SK-N-SH (cell line): ENCODE data around the gene GALNT16. TPM values are rescaled to one million over a fixed set of nuclear protein-coding genes. Genes with fewer than 3 reads are reported as not detected.

Experiments
- CTCF ChIA-PET: fragments of 300-600, 350-600 bp; formaldehyde crosslinking; extraction: SDS; loops from one replicate; lab custom pipeline; 2021; lab: Yijun Ruan, JAX
- POLR2A ChIA-PET: fragments of 350-600 bp; sonication (Branson Sonifier 250); formaldehyde crosslinking; extraction: SDS; loops from one replicate; lab custom pipeline; 2020; ENCODE audit warnings: antibody characterized with exemption, inconsistent platforms; lab: Yijun Ruan, JAX
- DNase-seq: peaks from one replicate; pipeline ENCODE4 v3.0.0; 2012
- H2AFZ ChIP-seq: fragments of 200-600 bp; sonication (generic); 2 replicates; pipeline ENCODE4 v1.8.1; 2016; ENCODE audit warnings: antibody characterized with exemption, mild to moderate bottlenecking, low read depth
- H3F3A ChIP-seq: fragments of 200-600 bp; sonication (generic); replicated peaks from 2 replicates; pipeline ENCODE3; 2016; ENCODE audit warnings: antibody characterized with exemption, mild to moderate bottlenecking; ENCODE audit not compliant: insufficient read depth
- H3K27ac ChIP-seq, 2 experiments: fragments of 200-500 bp in 1 of 2; fragments of 200-600 bp in 1 of 2; sonication (Bioruptor generic) in 1 of 2; sonication (generic), shearing (Covaris generic) in 1 of 2; 2 replicates each; pipeline versions ENCODE4 v1.5.1 to v1.6.1; 2014 to 2016; ENCODE audit warnings: low read depth in 2 of 2, inconsistent platforms in 1 of 2, low read length in 1 of 2, mild to moderate bottlenecking in 1 of 2, mixed read lengths in 1 of 2
- H3K27me3 ChIP-seq: fragments of 200-600 bp; sonication (generic), shearing (Covaris generic); 2 replicates; pipeline ENCODE4 v1.6.1; 2016; ENCODE audit warnings: mixed run types; ENCODE audit not compliant: insufficient read depth
- H3K36me3 ChIP-seq, 2 experiments: fragments of 200-500 bp in 1 of 2; fragments of 200-600 bp in 1 of 2; sonication (Bioruptor generic) in 1 of 2; sonication (generic) in 1 of 2; replicated peaks in 1 of 2; 2 replicates each; pipeline versions ENCODE3 to v1.5.1; 2014 to 2016; ENCODE audit warnings: low read length in 1 of 2, mild to moderate bottlenecking in 1 of 2; ENCODE audit not compliant: insufficient read depth in 2 of 2, control insufficient read depth in 1 of 2
- H3K4me1 ChIP-seq, 2 experiments: fragments of 200-500 bp in 1 of 2; fragments of 200-600 bp in 1 of 2; sonication (Bioruptor generic) in 1 of 2; sonication (generic), shearing (Covaris generic) in 1 of 2; 2 replicates each; pipeline versions ENCODE4 v1.5.1 to v1.6.1; 2014 to 2016; ENCODE audit warnings: low read depth in 1 of 2, low read length in 1 of 2, mixed run types in 1 of 2; ENCODE audit not compliant: insufficient read depth in 2 of 2, control insufficient read depth in 1 of 2
- H3K4me2 ChIP-seq: fragments of 200-600 bp; sonication (generic), shearing (Covaris generic); 2 replicates; pipeline ENCODE4 v1.6.1; 2017; ENCODE audit warnings: mixed run types
- H3K4me3 ChIP-seq, 2 experiments: fragments of 200-500 bp in 1 of 2; fragments of 200-600 bp in 1 of 2; sonication (Bioruptor generic) in 1 of 2; sonication (generic), shearing (Covaris generic) in 1 of 2; 2 replicates each; pipeline versions ENCODE4 v1.5.1 to v1.8.1; 2014 to 2016; ENCODE audit warnings: low read depth in 2 of 2, inconsistent platforms in 1 of 2, low read length in 1 of 2, mild to moderate bottlenecking in 1 of 2, mixed read lengths in 1 of 2, moderate library complexity in 1 of 2
- H3K79me2 ChIP-seq: fragments of 200-600 bp; sonication (generic); 2 replicates; pipeline ENCODE4 v1.8.1; 2017; ENCODE audit warnings: mild to moderate bottlenecking; ENCODE audit not compliant: insufficient read depth
- H3K9ac ChIP-seq: fragments of 200-600 bp; sonication (generic); 2 replicates; pipeline ENCODE4 v1.6.1; 2017; ENCODE audit warnings: mixed run types
- H3K9me2 ChIP-seq: fragments of 200-600 bp; sonication (generic); 2 replicates; pipeline ENCODE4 v1.6.1; 2017; ENCODE audit warnings: mixed run types
- H3K9me3 ChIP-seq: fragments of 200-600 bp; sonication (generic); 2 replicates; pipeline ENCODE4 v1.6.1; 2017; ENCODE audit warnings: mixed run types, mild to moderate bottlenecking, moderate library complexity
- H4K20me1 ChIP-seq: fragments of 200-600 bp; sonication (generic); 2 replicates; pipeline ENCODE4 v1.6.1; 2017; ENCODE audit warnings: mild to moderate bottlenecking, mixed run types; ENCODE audit not compliant: insufficient read depth
- CHD2 ChIP-seq: fragments of 150-350 bp; IDR thresholded peaks from 2 replicates; pipeline ENCODE4 v1.6.1; 2018; ENCODE audit warnings: low read length; ENCODE audit not compliant: partially characterized antibody
- CTCF ChIP-seq: fragments of 200-600 bp; sonication (generic); IDR thresholded peaks from 2 replicates; pipeline ENCODE4 v1.6.1; 2017; ENCODE audit warnings: antibody characterized with exemption, mild to moderate bottlenecking, moderate library complexity
- ELF1 ChIP-seq: IDR thresholded peaks from 2 replicates; pipeline ENCODE4 v1.4.0; 2012
- FOSL2 ChIP-seq: IDR thresholded peaks from 2 replicates; pipeline ENCODE4 v1.4.0; 2012; ENCODE audit warnings: low read depth, mild to moderate bottlenecking, moderate library complexity, borderline replicate concordance
- FOXJ3 ChIP-seq: sonication (generic); formaldehyde crosslinking; IDR thresholded peaks from 2 replicates; pipeline ENCODE4 v1.5.1; 2020; ENCODE audit warnings: mild to moderate bottlenecking, missing genetic modification reagents
- IRF3 ChIP-seq: fragments of 150-350 bp; IDR thresholded peaks from 2 replicates; pipeline ENCODE4 v1.6.1; 2016; ENCODE audit warnings: mild to moderate bottlenecking, low read depth, low read length
- MEF2A ChIP-seq: IDR thresholded peaks from 2 replicates; pipeline ENCODE4 v1.4.0; 2012; ENCODE audit warnings: low read depth, borderline replicate concordance
- RCOR1 ChIP-seq: fragments of 150-350 bp; IDR thresholded peaks from 2 replicates; pipeline ENCODE4 v1.6.1; 2017; ENCODE audit warnings: antibody characterized with exemption, low read length
- RFX5 ChIP-seq: IDR thresholded peaks from 2 replicates; pipeline ENCODE4 v1.6.1; 2012; ENCODE audit warnings: mild to moderate bottlenecking, improper control_type of control experiment, low read length
- USF2 ChIP-seq: fragments of 150-350 bp; IDR thresholded peaks from 2 replicates; pipeline ENCODE4 v1.6.1; 2017; ENCODE audit warnings: antibody characterized with exemption, low read length, low read depth, borderline replicate concordance
- ZBTB33 ChIP-seq: IDR thresholded peaks from 2 replicates; pipeline ENCODE4 v1.4.0; 2012; ENCODE audit warnings: low read depth, borderline replicate concordance
- WGBS: methylation state at CpG from one replicate; pipeline ENCODE4 v1.1.6; 2017; ENCODE audit warnings: low lambda C conversion rate; 5-methylcytosine and 5-hydroxymethylcytosine counted together
- polyA plus RNA-seq, 3 experiments: library from polyadenylated mRNA; depleted of rRNA; stranded (reverse); fragments of >200 nt; gene quantifications; 2 replicates each; pipeline ENCODE4 v1.2.3, GENCODE V29; 2012

GALNT16 gene
- polyA plus RNA-seq, 1 of the 3 experiments (the other 2 are of a cell fraction) = 17.0 TPM

DNA sequence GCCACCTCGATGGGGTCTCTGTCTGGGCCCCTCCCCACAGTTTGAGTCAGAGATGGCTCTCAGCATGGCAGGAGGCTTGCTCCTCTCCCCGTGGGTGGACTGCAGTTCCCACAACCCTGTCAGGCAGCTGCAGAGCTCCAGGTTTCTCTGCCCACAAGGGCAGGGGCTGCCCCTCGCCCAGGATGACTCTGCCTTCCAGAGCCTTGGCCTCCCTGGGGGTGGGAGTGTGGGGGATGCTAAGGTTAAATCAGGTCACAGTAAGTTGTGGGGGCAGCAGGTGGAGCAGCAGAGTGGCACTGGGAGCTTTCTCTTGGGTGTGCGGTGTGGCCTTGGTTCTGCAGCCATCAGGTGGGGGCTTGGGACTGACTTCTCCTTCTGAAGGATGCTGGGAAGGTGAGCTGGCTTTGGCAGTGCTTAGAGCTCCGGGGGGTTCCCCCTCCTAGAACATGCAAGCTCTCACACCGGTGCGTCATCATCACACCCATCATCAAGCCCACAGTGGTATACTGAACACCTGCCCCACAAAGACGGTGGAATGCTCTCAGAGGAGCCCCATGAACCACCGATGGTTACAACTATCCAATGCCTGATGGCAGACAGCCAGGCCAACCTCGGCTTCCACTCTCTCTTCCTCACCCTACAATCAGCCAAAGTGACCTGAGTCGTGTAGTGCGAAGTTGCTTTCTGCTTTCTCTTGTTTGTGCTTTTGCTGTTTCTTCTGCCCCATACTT lies 98.4 kb downstream of the GALNT16 start:
- Histone ChIP-seq H3K27me3 (no peaks in the 10 kb centered on the region), H3K79me2 (no peaks in the 10 kb centered on the region), H2AFZ (no peak overlapping the region), H3K9me2 (no peaks in the 10 kb centered on the region), H3K36me3 (peaks cover 0 to 3% of the 10 kb centered on the region in 2 experiments), H3F3A (no peaks in the 10 kb centered on the region), H3K4me1 (peaks cover 4 to 9% of the 10 kb centered on the region in 2 experiments; a peak in 2 of 4 replicates), H4K20me1 (no peaks in the 10 kb centered on the region), H3K9ac (no peak overlapping the region), H3K4me3 (no peak overlapping the region), H3K4me2 (no peak overlapping the region), H3K9me3 (no peaks in the 10 kb centered on the region), H3K27ac (no peak overlapping the region)
- ChIA-PET POLR2A (no interaction called here), CTCF (interaction anchor here (1.3 to 2.1 kb wide), 3 partner anchors 71 to 116 kb away, joined by 4 to 8 read pairs (median 5); no protein-coding TSS in a partner anchor)
- WGBS = 78% methylated on average over 10 of the region's 12 CpGs
- TF ChIP-seq IRF3 (no peak), RCOR1 (no peak), ELF1 (no peak), MEF2A (no peak), CTCF (no peak), FOSL2 (no peak), FOXJ3 (CRISPR knock-in tag) (no peak), CHD2 (no peak), USF2 (no peak), ZBTB33 (no peak), RFX5 (no peak)
- no peak for DNase-seq
